NCI-H128 (cell line): Measurements from ENCODE around the gene SLC2A13.

Experiments
- DNase-seq: peaks from one replicate; lab custom pipeline; 2025; ENCODE audit not compliant: unreplicated experiment; lab: John Stamatoyannopoulos, UW

The SLC2A13 gene

GRCh38 chr12:40105515-40106201 lies at the start of gene SLC2A13:
SLC2A13 (minus strand) TSS chr12:40106081; CDS start chr12:40105808, 273 bp downstream.
- DNase-seq, result no peak

- DNase-seq, result no peak
Observed at GRCh38 chr12:40154381-40154780, 48.5 kb upstream of the SLC2A13 start.

- DNase-seq, result no peak
Observed at GRCh38 chr12:40153432-40153831, 47.6 kb upstream of the SLC2A13 start.

GRCh38 chr12:40152783-40153383 lies 47.0 kb upstream of the SLC2A13 start:
- no peak for DNase-seq

GRCh38 chr12:40149673-40150260 lies 43.9 kb upstream of the SLC2A13 start:
- DNase-seq, result no peak

- no peak for DNase-seq
Observed at GRCh38 chr12:40146800-40147797, 41.2 kb upstream of the SLC2A13 start.

GRCh38 chr12:40145896-40146295 lies 40.0 kb upstream of the SLC2A13 start:
- no peak for DNase-seq

- no peak for DNase-seq
Observed at GRCh38 chr12:40144023-40144422, 38.1 kb upstream of the SLC2A13 start.

GRCh38 chr12:40142001-40142744 lies 36.3 kb upstream of the SLC2A13 start:
- no peak for DNase-seq

GRCh38 chr12:40138526-40138925 lies 32.6 kb upstream of the SLC2A13 start:
- DNase-seq, result no peak

- no peak for DNase-seq
Observed at GRCh38 chr12:40137252-40137651, 31.4 kb upstream of the SLC2A13 start.

- DNase-seq, result no peak
Observed at GRCh38 chr12:40127408-40127807, 21.5 kb upstream of the SLC2A13 start.

GRCh38 chr12:40123496-40123895 lies 17.6 kb upstream of the SLC2A13 start:
- no peak for DNase-seq

- DNase-seq, result no peak
Observed at GRCh38 chr12:40122842-40123241, 17.0 kb upstream of the SLC2A13 start.

- no peak for DNase-seq
Observed at GRCh38 chr12:40117818-40118217, 11.9 kb upstream of the SLC2A13 start.

- no peak for DNase-seq
Observed at GRCh38 chr12:40110586-40110985, 4.7 kb upstream of the SLC2A13 start.

- no peak for DNase-seq
Observed at GRCh38 chr12:40107803-40108620, 2.1 kb upstream of the SLC2A13 start.

- peak; percentile 47 for DNase-seq
Observed at GRCh38 chr12:40107098-40107802, 1.4 kb upstream of the SLC2A13 start.

- no peak for DNase-seq
Observed at GRCh38 chr12:40106655-40107054, 774 bp upstream of the SLC2A13 start.
